GM19239 (cell line): ENCODE data around the gene ZNF334.

ENCODE experiments used
- DNase-seq: peaks from one replicate; pipeline ENCODE4 v3.0.0; 2011; ENCODE audit warnings: low spot score; ENCODE audit not compliant: insufficient read length
- FAIRE-seq: peaks from 2 replicates; lab custom pipeline; 2011; peaks lifted over from hg19 to GRCh38; lab: Jason Lieb, UNC

ZNF334 gene

GRCh38 chr20:46512943-46513844 is at the start of gene ZNF334:
TSS of gene ZNF334 (minus strand) at chr20:46513559. CDS start at chr20:46512102, 1,457 bp downstream.
- FAIRE-seq: peak; percentile 90
- DNase-seq: peak; percentile 44

- FAIRE-seq (peak; percentile 69), DNase-seq (peak; percentile 53)
These were observed 49.2 kb upstream of the ZNF334 start for GRCh38 chr20:46562373-46563169.

- DNase-seq (no peak), FAIRE-seq (no peak)
These were observed 48.6 kb upstream of the ZNF334 start for GRCh38 chr20:46562009-46562372.

- FAIRE-seq (no peak), DNase-seq (no peak)
These were observed 46.5 kb upstream of the ZNF334 start for GRCh38 chr20:46559685-46560440.

GRCh38 chr20:46559001-46559400 is 45.6 kb upstream of the ZNF334 start:
- FAIRE-seq (no peak), DNase-seq (no peak)

GRCh38 chr20:46558511-46558959 is 45.2 kb upstream of the ZNF334 start:
- DNase-seq (no peak), FAIRE-seq (no peak)

- DNase-seq (no peak), FAIRE-seq (no peak)
These were observed 44.0 kb upstream of the ZNF334 start for GRCh38 chr20:46557231-46557956.

- DNase-seq: no peak
- no peak for FAIRE-seq
These were observed 42.1 kb upstream of the ZNF334 start for GRCh38 chr20:46555370-46555956.

GRCh38 chr20:46554828-46555227 is 41.5 kb upstream of the ZNF334 start:
- DNase-seq (no peak), FAIRE-seq (no peak)

- no peak for DNase-seq
- FAIRE-seq: no peak
These were observed 40.6 kb upstream of the ZNF334 start for GRCh38 chr20:46553926-46554325.

- peak; percentile 93 for FAIRE-seq
These were observed 39.4 kb upstream of the ZNF334 start for GRCh38 chr20:46552460-46553420.

GRCh38 chr20:46551522-46552381 is 38.4 kb upstream of the ZNF334 start:
- DNase-seq (no peak), FAIRE-seq (peak; percentile 14)

More at GRCh38 chr20:46552460-46553420, 39.4 kb upstream of the ZNF334 start:
- DNase-seq: peak; percentile 28

- DNase-seq: no peak
- FAIRE-seq: no peak
These were observed 37.1 kb upstream of the ZNF334 start, which contains the start of gene OCSTAMP for GRCh38 chr20:46550461-46550860. TSS of gene OCSTAMP (minus strand) at chr20:46550654. CDS start at chr20:46550560, 94 bp downstream.

- DNase-seq (no peak), FAIRE-seq (no peak)
These were observed 36.0 kb upstream of the ZNF334 start for GRCh38 chr20:46549188-46549972.

GRCh38 chr20:46548688-46549087 is 35.3 kb upstream of the ZNF334 start:
- no peak for DNase-seq
- no peak for FAIRE-seq

- no peak for DNase-seq
- no peak for FAIRE-seq
These were observed 34.6 kb upstream of the ZNF334 start for GRCh38 chr20:46547995-46548394.
